ENCODE results near the gene SH3RF3. TPM values are rescaled to one million over a fixed set of nuclear protein-coding genes. Genes with fewer than 3 reads are reported as not detected.
A peak's percentile ranks its signal among the peaks of the same experiment; 100 is the strongest.

SH3RF3 gene
- total and polyA plus RNA-seq, 4 donors: 2.9 to 9.7 (median 8.6) TPM

GRCh38 chr2:109185821-109186570 is 57.0 kb downstream of the SH3RF3 start:
- no peak overlapping the region for H3K9ac ChIP-seq (ENCODE audit: insufficient read depth in 1 of 2, low read length in 2 of 2)
- peak overlapping the region; percentile 79 to 82 for H3K27ac ChIP-seq (ENCODE audit: low read depth in 1 of 2, low read length in 1 of 2)
- DNase-seq (no peak), ATAC-seq (ENCODE audit: insufficient read depth, low FRiP score) (no peak)
- no peaks in the 10 kb centered on the region for H3K36me3 ChIP-seq (ENCODE audit: control insufficient read depth in 4 of 4, insufficient read depth in 4 of 4, low read length in 4 of 4)
- peaks cover 0 to 14% (median 10%) of the 10 kb centered on the region in 5 donors for H3K4me1 ChIP-seq (ENCODE audit: control insufficient read depth in 5 of 5, insufficient read depth in 5 of 5, low read length in 5 of 5)
- TF ChIP-seq CTCF (IDR thresholded peaks at IDR 0.05; ENCODE audit: control extremely low read depth, extremely low read depth): no peak
- no peak overlapping the region for H3K4me3 ChIP-seq
- no peaks in the 10 kb centered on the region for H3K9me3 ChIP-seq (ENCODE audit: control insufficient read depth in 4 of 4, insufficient read depth in 3 of 4, low read length in 3 of 4)
- no peaks in the 10 kb centered on the region for H3K27me3 ChIP-seq (ENCODE audit: control insufficient read depth in 3 of 3, insufficient read depth in 3 of 3, low read length in 2 of 3)
- 68 to 84% methylated on average over 16 of the region's 16 CpGs for WGBS, 2 donors

DNA sequence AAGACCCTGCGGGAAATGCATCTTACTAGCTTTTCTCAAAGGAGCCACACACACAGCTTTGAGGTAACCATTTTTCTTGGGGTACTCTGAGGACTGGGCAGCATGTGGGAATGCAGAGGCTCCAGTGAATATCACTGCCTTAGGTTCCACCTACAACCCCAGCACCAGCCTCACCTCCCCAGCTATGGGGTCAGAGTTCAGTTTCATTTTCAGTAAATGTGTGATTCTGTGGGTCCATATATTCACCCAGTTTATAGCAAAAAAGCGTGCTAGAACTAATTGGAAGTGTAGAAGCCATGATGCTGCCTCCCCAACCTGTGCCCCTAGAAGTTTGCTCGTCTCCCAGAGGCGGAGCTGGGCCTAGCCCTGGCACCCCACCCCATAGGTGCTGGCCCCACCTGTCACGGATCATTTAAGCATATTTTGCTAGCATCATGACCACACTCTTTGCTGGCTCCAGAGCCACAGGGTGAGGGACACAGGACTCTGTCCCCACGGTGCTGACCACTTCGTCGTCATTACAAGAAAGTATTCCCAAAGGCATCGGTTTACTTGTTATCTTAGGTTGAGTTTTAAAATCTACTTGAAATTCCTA is 57.7 kb downstream of the SH3RF3 start:
- TF ChIP-seq CTCF (IDR thresholded peaks at IDR 0.05; ENCODE audit: control extremely low read depth, extremely low read depth): no peak
- Histone ChIP-seq H3K27ac (ENCODE audit: low read depth in 1 of 2, low read length in 1 of 2) (peak overlapping the region in 1 of 2 donors; percentile 82), H3K9me3 (ENCODE audit: control insufficient read depth in 4 of 4, insufficient read depth in 3 of 4, low read length in 3 of 4) (no peaks in the 10 kb centered on the region), H3K4me1 (ENCODE audit: control insufficient read depth in 5 of 5, insufficient read depth in 5 of 5, low read length in 5 of 5) (peaks cover 0 to 14% (median 10%) of the 10 kb centered on the region in 5 donors), H3K36me3 (ENCODE audit: control insufficient read depth in 4 of 4, insufficient read depth in 4 of 4, low read length in 4 of 4) (no peaks in the 10 kb centered on the region), H3K4me3 (no peak overlapping the region), H3K27me3 (ENCODE audit: control insufficient read depth in 3 of 3, insufficient read depth in 3 of 3, low read length in 2 of 3) (no peaks in the 10 kb centered on the region), H3K9ac (ENCODE audit: insufficient read depth in 1 of 2, low read length in 2 of 2) (no peak overlapping the region)
- DNase-seq: no peak
- no peak for ATAC-seq (ENCODE audit: insufficient read depth, low FRiP score)
- WGBS, 2 donors: 90 to 92% methylated on average over 9 of the region's 9 CpGs

GRCh38 chr2:109187711-109188495 is 58.9 kb downstream of the SH3RF3 start:
- DNase-seq (no peak), ATAC-seq (ENCODE audit: insufficient read depth, low FRiP score) (no peak)
- H3K9me3 ChIP-seq (ENCODE audit: control insufficient read depth in 4 of 4, insufficient read depth in 3 of 4, low read length in 3 of 4): no peaks in the 10 kb centered on the region
- H3K4me1 ChIP-seq (ENCODE audit: control insufficient read depth in 5 of 5, insufficient read depth in 5 of 5, low read length in 5 of 5): peaks cover 0 to 14% (median 10%) of the 10 kb centered on the region in 5 donors
- no peaks in the 10 kb centered on the region for H3K36me3 ChIP-seq (ENCODE audit: control insufficient read depth in 4 of 4, insufficient read depth in 4 of 4, low read length in 4 of 4)
- WGBS, 2 donors: 86% methylated on average over 19 of the region's 19 CpGs
- TF ChIP-seq CTCF (IDR thresholded peaks at IDR 0.05; ENCODE audit: control extremely low read depth, extremely low read depth): no peak
- no peak overlapping the region for H3K9ac ChIP-seq (ENCODE audit: insufficient read depth in 1 of 2, low read length in 2 of 2)
- H3K27me3 ChIP-seq (ENCODE audit: control insufficient read depth in 3 of 3, insufficient read depth in 3 of 3, low read length in 2 of 3): no peaks in the 10 kb centered on the region
- H3K27ac ChIP-seq (ENCODE audit: low read depth in 1 of 2, low read length in 1 of 2): no peak overlapping the region
- H3K4me3 ChIP-seq: no peak overlapping the region

Measured in lung (tissue), 12 donors.